GM12801 (cell line): ENCODE data around the gene CRNN.

Experiments
- TF ChIP-seq, protein P1 (sequence below): IDR thresholded peaks from one replicate; pipeline ENCODE4 v1.5.1; 2011; ENCODE audit warnings: control low read depth; ENCODE audit not compliant: insufficient read length; ENCODE audit errors: extremely low read depth

Gene CRNN

DNA sequence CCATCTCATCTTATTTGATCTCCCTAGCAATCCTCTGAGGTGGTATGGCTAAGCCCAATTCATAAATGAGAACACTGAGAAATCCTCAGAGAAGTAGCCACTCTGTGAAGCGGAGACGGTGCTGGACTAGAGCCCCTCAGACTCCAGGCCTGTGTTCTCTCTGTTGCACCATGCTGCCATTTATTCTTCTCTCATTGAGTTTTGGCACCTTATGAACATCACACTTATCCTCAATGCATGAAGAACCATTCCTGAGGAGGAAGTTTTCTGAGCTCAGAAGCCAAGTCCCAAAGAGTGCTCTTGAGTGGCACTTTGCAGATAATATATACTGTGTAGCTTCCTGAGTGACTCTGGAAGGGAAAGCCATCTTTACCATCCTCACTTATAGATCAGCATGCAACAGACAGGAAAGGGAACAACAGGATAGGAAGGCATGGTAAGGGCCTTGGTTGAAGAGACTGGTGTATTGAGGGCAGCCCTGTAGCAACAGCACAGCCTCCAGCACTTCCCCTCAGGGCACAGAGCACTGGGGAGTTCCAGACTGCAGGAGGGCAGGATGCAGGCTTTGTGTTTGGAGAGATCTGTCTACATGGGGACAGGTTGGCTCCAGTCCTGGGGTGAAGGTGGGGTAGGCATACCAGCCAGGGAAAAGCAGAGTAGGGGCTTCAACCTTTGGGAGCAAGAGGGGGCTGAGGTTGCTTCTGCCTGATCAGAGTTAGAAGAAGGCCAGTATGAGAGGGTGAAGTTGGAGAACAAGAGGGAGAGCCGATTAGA, 1.6 kb upstream of the CRNN start:
- TF ChIP-seq, protein P1, sequence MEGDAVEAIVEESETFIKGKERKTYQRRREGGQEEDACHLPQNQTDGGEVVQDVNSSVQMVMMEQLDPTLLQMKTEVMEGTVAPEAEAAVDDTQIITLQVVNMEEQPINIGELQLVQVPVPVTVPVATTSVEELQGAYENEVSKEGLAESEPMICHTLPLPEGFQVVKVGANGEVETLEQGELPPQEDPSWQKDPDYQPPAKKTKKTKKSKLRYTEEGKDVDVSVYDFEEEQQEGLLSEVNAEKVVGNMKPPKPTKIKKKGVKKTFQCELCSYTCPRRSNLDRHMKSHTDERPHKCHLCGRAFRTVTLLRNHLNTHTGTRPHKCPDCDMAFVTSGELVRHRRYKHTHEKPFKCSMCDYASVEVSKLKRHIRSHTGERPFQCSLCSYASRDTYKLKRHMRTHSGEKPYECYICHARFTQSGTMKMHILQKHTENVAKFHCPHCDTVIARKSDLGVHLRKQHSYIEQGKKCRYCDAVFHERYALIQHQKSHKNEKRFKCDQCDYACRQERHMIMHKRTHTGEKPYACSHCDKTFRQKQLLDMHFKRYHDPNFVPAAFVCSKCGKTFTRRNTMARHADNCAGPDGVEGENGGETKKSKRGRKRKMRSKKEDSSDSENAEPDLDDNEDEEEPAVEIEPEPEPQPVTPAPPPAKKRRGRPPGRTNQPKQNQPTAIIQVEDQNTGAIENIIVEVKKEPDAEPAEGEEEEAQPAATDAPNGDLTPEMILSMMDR = no peak

DNA sequence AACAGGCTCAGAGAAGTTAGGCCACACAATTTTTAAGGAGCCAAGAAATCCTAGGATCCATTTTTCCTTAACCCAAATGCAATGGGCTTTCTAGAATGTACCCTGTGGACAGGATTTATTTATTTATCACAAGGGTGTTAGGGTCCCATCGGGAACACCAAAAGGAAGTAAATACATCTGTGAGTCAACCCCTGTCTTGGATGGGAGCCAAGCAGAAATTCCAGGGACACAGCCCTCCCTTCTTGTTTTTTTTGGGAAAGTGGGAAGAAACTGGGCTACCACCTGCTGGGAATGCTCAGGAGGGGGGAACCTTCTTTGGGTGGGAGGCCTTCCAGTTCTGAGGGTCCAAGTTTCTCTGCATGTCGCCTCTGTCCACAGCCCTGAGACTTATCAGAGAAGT, 1.3 kb downstream of the CRNN start:
- TF ChIP-seq, protein P1 = no peak

DNA sequence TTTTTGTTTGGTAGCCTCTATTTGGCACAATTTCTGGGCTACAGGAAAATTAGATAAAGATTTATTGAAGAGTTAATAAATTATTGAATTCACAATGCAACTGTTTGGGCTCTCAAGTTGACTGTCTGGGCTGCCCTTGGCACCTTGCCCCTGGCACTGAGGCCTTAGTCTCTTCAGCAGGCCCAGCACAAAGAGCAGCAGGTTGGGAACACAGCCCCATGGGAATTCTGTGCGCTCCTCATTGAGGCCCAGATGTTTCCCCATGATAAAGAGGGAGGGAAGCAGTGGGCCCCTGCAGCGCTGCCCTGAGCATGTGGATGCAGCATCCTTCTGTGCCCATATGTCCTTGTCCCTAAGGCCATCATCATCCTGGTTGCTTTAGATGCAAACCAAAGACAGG, 2.9 kb downstream of the CRNN start:
- TF ChIP-seq, protein P1 = no peak

DNA sequence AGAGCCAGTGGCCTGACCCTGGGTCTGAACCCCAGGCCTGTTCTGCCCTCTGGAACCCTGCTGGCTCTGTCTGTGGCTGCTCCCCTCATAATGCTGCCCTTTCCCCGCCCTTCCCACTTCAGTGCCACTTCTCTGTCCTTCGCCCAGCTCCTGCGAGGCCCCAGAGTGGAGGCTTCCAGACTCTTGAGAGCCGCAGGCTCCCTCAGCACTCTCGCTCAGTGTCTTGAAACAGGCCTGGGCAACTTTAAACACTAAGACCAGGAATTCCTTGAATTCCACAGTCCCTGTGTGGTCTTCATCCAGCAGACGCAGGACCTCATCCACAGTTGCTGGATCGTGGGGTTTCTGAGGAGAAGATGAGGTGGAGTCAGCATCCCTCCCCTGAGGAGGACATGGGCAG, 3.5 kb downstream of the CRNN start:
- TF ChIP-seq, protein P1 = no peak

DNA sequence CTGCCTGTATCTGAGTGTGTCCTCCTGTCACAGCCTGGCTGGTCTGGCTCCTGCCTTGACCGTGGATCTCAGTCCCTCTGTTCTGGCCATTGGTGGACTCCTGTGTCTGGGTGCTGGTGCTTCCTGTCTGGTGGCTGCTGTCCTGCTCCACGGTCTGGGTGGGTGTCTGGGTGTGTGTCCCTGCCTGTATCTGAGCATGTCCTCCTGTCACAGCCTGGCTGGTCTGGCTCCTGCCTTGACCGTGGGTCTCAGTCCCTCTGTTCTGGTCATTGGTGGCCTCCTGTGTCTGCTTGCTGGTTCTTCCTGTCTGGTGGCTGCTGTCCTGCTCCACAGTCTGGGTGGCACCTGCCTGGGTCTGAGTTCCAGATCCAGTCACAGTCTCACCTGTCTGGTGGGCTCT, 4.0 kb downstream of the CRNN start:
- TF ChIP-seq, protein P1 = no peak

DNA sequence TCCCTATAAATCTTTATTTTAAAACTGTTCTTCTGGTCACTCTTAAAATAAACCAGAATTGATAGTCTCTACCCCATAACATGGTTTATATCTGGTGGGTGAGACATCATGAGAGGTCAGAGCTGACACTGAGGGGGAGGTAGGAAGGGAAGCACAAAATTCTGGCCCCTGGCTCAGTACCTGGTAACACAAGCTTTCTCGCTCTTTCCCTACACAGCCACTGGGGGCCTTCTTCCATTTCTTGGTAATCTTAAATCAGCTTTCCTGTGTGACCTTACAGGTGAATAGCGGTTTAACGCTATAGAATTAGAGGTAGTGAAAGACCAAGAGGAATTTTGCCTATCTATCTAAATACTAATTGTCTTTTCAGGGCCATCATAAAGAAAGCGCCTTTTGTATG, 5.4 kb downstream of the CRNN start:
- TF ChIP-seq, protein P1 = no peak

DNA sequence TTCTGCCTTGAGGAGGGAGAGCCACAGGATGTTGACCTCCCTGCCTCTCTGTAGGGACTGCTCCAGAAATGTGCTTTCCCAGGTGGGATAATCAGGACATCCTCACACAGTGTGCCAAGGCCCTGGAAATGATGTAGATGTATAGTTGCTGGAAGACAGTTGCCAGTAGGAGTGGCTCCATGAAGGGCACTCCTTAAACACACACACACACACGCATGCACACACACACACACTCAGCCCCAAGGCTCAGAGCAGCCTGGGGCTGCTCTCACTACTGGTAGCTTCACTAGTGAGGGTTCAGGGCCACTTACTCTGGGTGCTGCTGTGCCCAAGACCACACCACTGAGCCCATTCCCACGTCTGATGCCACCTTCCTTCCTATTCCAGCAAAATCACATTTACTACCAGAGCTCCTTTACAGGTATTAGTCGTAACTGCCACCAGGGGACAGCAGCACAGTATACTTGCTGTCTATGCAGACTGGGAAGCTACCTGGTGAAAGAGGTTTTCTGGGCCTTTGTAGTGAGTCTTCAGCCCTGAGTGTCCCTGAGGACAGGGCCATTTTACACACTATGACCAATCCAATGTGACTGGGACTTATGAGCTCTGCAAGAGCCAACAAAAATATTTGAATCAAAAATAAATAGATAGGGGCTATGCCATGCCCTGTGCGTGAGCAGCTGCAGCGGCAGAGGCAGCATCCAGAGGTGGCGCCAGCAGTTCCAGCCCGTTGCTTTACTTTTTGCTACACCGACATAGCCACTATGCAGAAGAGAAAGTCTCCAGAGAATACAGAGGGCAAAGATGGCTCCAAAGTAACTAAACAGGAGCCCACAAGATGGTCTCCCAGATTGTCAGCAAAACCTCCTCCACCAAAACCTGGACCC, 15.0 kb downstream of the CRNN start:
- TF ChIP-seq, protein P1 = no peak
